ENCODE results near the gene MLXIPL.

- TF ChIP-seq CTCF (IDR thresholded peaks at IDR 0.05) (no peak), POLR2A (IDR thresholded peaks at IDR 0.05) (no peak)
These were observed 14.2 kb downstream of the MLXIPL start for GRCh38 chr7:73610105-73610504.
